Calu3 (cell line): ENCODE results near the gene ERC2. TPM values are rescaled to one million over a fixed set of nuclear protein-coding genes. Genes with fewer than 3 reads are reported as not detected.

ENCODE experiments used
- BruUV-seq: library from RNA; stranded (reverse); fragments of 400-500 nt; replicated peaks from 2 replicates; lab custom pipeline; 2021; lab: Mats Ljungman, UMichigan
- CTCF ChIA-PET: fragments of 300-600 bp; sonication (Branson Sonifier 250); formaldehyde crosslinking; loops from one replicate; lab custom pipeline; 2022; ENCODE audit warnings: antibody characterized with exemption; lab: Charles Lee
- DNase-seq: peaks from one replicate; pipeline ENCODE4 v3.0.0; 2022
- H3K27ac Mint-ChIP-seq: one replicate; pipeline ENCODE4 v1.8.0; 2022; ENCODE audit warnings: mixed read lengths; ENCODE audit not compliant: unreplicated experiment
- H3K27me3 Mint-ChIP-seq: one replicate; pipeline ENCODE4 v1.8.0; 2022; ENCODE audit warnings: mixed read lengths; ENCODE audit not compliant: unreplicated experiment
- H3K36me3 Mint-ChIP-seq: one replicate; pipeline ENCODE4 v1.8.0; 2022; ENCODE audit warnings: mild to moderate bottlenecking, moderate library complexity, mixed read lengths; ENCODE audit not compliant: insufficient read depth, unreplicated experiment
- H3K4me1 Mint-ChIP-seq: one replicate; pipeline ENCODE4 v1.8.0; 2022; ENCODE audit warnings: mild to moderate bottlenecking, low read depth, mixed read lengths; ENCODE audit not compliant: unreplicated experiment
- H3K4me3 Mint-ChIP-seq: one replicate; pipeline ENCODE4 v1.8.0; 2022; ENCODE audit warnings: mild to moderate bottlenecking, low read depth, moderate library complexity, mixed read lengths; ENCODE audit not compliant: unreplicated experiment
- H3K9me3 Mint-ChIP-seq: one replicate; pipeline ENCODE4 v1.8.0; 2022; ENCODE audit warnings: low read depth, mixed read lengths; ENCODE audit not compliant: unreplicated experiment
- CTCF ChIP-seq: fragments of 200-600 bp; IDR thresholded peaks from one replicate; pipeline ENCODE4 v1.8.0; 2022; ENCODE audit warnings: antibody characterized with exemption; ENCODE audit not compliant: unreplicated experiment
- intact Hi-C: fragments of 100-400 bp; cut with micrococcal nuclease; formaldehyde crosslinking; loops from one replicate; pipeline ENCODE4 v1.10.0; 2022; ENCODE audit not compliant: unreplicated experiment
- total RNA-seq: library from RNA; stranded (reverse); gene quantifications from 2 replicates; pipeline ENCODE4 v1.2.3, GENCODE V29; 2022

The ERC2 gene
- total RNA-seq, 1 experiment from 2014 or later: 0.73 TPM

DNA sequence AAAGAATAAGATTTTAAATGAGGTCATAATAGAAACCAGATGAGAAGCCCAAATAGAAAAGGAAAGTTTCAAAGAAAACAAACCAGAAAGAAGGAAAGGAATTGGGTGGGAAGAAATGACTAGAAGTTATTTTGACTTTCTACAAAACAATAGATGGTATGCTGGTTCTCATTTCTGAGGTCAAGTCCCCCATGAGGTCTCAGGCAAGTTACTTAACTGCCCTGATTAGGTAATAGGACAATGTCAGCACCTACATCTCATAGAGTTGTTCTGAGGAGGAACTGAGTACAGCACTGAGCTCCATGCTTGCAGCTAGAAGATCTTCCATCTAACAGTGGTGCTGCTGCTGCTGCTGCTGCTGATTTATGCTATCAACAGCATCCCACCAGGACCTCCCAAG is 185.9 kb downstream of the ERC2 start:
- no peak for DNase-seq
- no TSS peak for BruUV-seq
- intact Hi-C loops: no loop called here
- H3K9me3 Mint-ChIP-seq: no peaks in the 10 kb centered on the region
- peaks cover 69% of the 10 kb centered on the region for H3K27me3 Mint-ChIP-seq
- no peaks in the 10 kb centered on the region for H3K4me1 Mint-ChIP-seq
- CTCF ChIA-PET: no interaction called here
- H3K4me3 Mint-ChIP-seq: no peak overlapping the region
- no peak overlapping the region for H3K27ac Mint-ChIP-seq
- no peak for TF ChIP-seq CTCF
- no peaks in the 10 kb centered on the region for H3K36me3 Mint-ChIP-seq

- Mint-ChIP-seq H3K4me3 (no peak overlapping the region), H3K27me3 (peaks cover 55% of the 10 kb centered on the region), H3K27ac (no peak overlapping the region), H3K4me1 (no peaks in the 10 kb centered on the region), H3K9me3 (no peaks in the 10 kb centered on the region), H3K36me3 (no peaks in the 10 kb centered on the region)
- no TSS peak for BruUV-seq
- no peak for DNase-seq
- TF ChIP-seq CTCF: no peak
- intact Hi-C loops: no loop called here
- CTCF ChIA-PET: no interaction called here
Measured at GRCh38 chr3:56277236-56277635, 191.0 kb downstream of the ERC2 start.

GRCh38 chr3:56275120-56275519 is 193.1 kb downstream of the ERC2 start:
- H3K27ac Mint-ChIP-seq: no peak overlapping the region
- peaks cover 48% of the 10 kb centered on the region for H3K27me3 Mint-ChIP-seq
- no peaks in the 10 kb centered on the region for H3K9me3 Mint-ChIP-seq
- no peak overlapping the region for H3K4me3 Mint-ChIP-seq
- DNase-seq: no peak
- H3K36me3 Mint-ChIP-seq: no peaks in the 10 kb centered on the region
- CTCF ChIA-PET: no interaction called here
- intact Hi-C loops: no loop called here
- BruUV-seq: no TSS peak
- H3K4me1 Mint-ChIP-seq: no peaks in the 10 kb centered on the region
- TF ChIP-seq CTCF: no peak

DNA sequence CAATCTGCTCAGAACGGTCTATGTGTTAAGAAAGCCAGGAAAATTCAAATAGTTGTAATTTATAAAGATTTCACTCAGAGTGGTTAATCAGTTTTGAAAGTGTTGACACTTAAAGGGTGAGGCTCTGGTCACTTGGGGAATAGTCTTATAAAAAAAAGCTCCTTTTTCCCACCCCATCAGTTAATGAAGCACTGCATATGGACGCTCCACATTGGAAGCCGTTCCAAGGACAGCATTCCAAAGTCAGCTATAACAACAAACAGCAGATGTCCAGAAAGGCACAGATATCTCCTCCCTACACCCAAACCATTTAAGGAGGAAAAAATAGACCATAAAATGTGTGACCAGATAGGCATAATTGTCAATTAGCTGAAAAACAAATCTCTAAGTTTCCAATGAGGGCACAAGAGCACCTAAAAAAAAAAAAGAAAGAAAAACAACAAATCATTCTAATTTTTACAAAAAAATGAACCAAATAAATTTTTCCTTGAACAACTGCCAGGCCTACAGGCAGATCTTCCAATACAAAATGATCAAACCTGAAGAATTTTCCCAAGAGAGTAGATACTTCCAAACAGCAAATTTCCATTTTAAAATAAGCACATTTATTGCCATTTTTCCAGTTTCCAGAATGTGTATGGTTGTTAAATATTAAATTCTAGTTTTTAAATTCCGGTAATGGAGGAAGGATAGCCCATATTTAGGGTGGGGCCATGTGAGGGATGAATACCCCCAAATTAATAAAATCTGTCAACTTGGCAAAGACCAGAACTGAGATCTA is 198.3 kb downstream of the ERC2 start:
- Mint-ChIP-seq H3K27me3 (peaks cover 19% of the 10 kb centered on the region), H3K9me3 (no peaks in the 10 kb centered on the region), H3K36me3 (no peaks in the 10 kb centered on the region), H3K4me3 (no peak overlapping the region), H3K4me1 (no peaks in the 10 kb centered on the region), H3K27ac (no peak overlapping the region)
- no peak for TF ChIP-seq CTCF
- DNase-seq: no peak
- BruUV-seq: no TSS peak
- CTCF ChIA-PET: no interaction called here
- intact Hi-C loops: no loop called here
